HL-60 (cell line): Measurements from ENCODE around the gene DIS3L.
"Not testable (repeated sequence)": the region's sequence is repeated elsewhere in the genome, so short reads cannot be mapped to it uniquely, and the experiment has no call there.

Source experiments
- DNase-seq, 2 experiments: peaks; one replicate each; pipeline ENCODE4 v3.0.0-alpha.2; 2010 to 2020; ENCODE audit warnings: low read depth in 1 of 2, low spot score in 1 of 2
- H3K27ac ChIP-seq: fragments of 250-450 bp; sonication (Bioruptor Pico); replicated peaks from 2 replicates; pipeline ENCODE4 v1.5.1; 2020; ENCODE audit warnings: mild to moderate bottlenecking, moderate library complexity
- H3K27me3 ChIP-seq: fragments of 250-450 bp; sonication (Bioruptor Pico); 2 replicates; pipeline ENCODE4 v1.5.1; 2021; ENCODE audit warnings: mild to moderate bottlenecking, moderate library complexity; ENCODE audit not compliant: insufficient read depth, poor library complexity, severe bottlenecking
- H3K4me3 ChIP-seq: replicated peaks from 2 replicates; pipeline ENCODE4 v1.5.1; 2011; ENCODE audit warnings: mild to moderate bottlenecking, control low read depth, low read length; ENCODE audit not compliant: insufficient read depth
- CTCF ChIP-seq: IDR thresholded peaks from one replicate; pipeline ENCODE4 v1.5.1; 2011; ENCODE audit warnings: low read length, control low read depth, inconsistent platforms; ENCODE audit not compliant: insufficient read depth
- GABPA ChIP-seq: IDR thresholded peaks from 2 replicates; pipeline ENCODE4 v1.6.1; 2012; ENCODE audit warnings: low read depth
- POLR2AphosphoS5 ChIP-seq: IDR thresholded peaks from 2 replicates; pipeline ENCODE4 v1.6.1; 2012; ENCODE audit warnings: low read depth
- REST ChIP-seq: IDR thresholded peaks from 2 replicates; pipeline ENCODE4 v1.6.1; 2012; ENCODE audit warnings: low read depth; ENCODE audit not compliant: insufficient replicate concordance
- SPI1 ChIP-seq: IDR thresholded peaks from 2 replicates; pipeline ENCODE4 v1.6.1; 2012; ENCODE audit warnings: low read depth, mild to moderate bottlenecking, borderline replicate concordance

Gene DIS3L

GRCh38 chr15:66256692-66257091 is 36.7 kb upstream of the DIS3L start:
- H3K27ac ChIP-seq: no peak overlapping the region
- DNase-seq: no peak
- no peak overlapping the region for H3K4me3 ChIP-seq
- TF ChIP-seq POLR2AphosphoS5 (no peak), GABPA (no peak), REST (no peak), CTCF (no peak), SPI1 (no peak)
- H3K27me3 ChIP-seq: peaks cover 48% of the 10 kb centered on the region

DNA sequence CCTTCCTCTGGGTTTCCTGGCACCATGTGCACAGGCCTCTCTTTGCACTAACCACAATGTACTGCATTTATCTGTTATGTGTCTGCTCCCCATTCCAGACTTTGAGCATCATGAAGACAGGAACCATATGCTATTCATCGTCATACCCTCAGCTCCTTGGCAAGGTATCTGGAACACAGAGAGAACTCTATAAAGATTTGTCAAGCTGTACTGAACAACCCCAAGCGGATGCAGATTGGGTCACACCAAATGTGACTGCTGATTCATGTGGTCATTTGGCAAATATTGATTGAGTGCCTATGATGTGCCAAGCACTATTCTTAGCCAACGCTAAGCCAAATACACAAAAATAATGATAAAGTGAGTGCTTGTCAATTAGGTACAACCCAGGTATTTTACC is 32.3 kb upstream of the DIS3L start:
- peaks cover 10% of the 10 kb centered on the region for H3K27me3 ChIP-seq
- DNase-seq: no peak

DNA sequence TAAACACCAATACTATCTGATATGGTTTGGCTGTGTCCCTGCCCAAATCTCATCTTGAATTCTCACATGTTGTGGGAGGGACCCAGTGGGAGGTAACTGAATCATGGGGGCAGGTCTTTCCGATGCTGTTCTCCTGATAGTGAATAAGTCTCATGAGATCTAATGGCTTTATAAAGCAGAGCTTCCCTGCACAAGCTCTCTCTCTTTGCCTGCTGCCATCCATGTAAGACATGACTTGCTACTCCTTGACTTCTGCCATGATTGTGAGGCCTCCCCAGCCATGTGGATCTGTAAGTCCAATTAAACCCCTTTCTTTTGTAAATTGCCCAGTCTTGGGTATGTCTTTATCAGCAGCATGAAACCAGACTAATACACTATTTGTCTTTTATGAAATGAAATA is 30.5 kb upstream of the DIS3L start:
- not testable (repeated sequence) for H3K27ac ChIP-seq, H3K27me3 ChIP-seq, H3K4me3 ChIP-seq, DNase-seq

More for the DNA sequence above, 32.3 kb upstream of the DIS3L start:
- no peak overlapping the region for H3K4me3 ChIP-seq
- TF ChIP-seq REST: no peak
- TF ChIP-seq GABPA: no peak
- no peak for TF ChIP-seq CTCF
- TF ChIP-seq SPI1: no peak
- no peak for TF ChIP-seq POLR2AphosphoS5
- H3K27ac ChIP-seq: no peak overlapping the region

DNA sequence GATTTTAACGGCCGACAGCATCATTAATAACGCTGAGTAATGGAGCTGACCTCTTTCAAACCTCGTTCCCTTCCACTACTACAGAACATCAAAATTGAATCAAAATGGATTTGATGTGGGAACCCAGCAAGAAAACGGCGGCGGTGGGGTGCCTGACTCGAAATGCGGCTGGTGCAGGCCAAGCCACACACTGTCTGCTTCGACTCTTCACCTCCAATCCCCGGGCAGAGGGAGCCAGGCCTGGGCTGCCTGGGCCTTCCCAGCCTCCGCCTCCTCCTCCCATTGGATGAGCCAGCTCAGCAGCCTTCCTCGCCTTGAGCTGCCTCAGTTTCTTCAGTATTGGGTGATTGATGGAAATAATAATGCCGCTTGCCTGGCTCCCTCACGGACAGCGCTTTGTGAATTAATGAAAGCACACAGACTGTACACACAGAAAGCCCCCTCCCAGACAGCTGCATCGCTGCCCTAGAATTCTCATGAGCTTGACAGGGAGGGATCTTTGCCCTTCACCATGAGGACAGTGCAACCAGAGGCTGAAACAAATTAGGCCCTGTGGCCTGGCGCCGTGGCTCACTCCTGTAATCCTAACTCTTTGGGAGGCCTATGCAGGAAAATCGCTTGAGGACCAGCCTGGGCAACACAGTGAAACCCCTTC is 28.4 kb upstream of the DIS3L start:
- H3K27me3 ChIP-seq: no peaks in the 10 kb centered on the region
- no peak overlapping the region for H3K27ac ChIP-seq
- DNase-seq: no peak
- no peak overlapping the region for H3K4me3 ChIP-seq
- TF ChIP-seq CTCF: no peak
- TF ChIP-seq POLR2AphosphoS5: no peak
- no peak for TF ChIP-seq REST
- no peak for TF ChIP-seq GABPA
- no peak for TF ChIP-seq SPI1
